Activated B cell treated with CpG ODN at 0.5 μM for 24 hours (primary cell): Measurements from ENCODE around the gene ADAMTS13. TPM values are rescaled to one million over a fixed set of nuclear protein-coding genes. Genes with fewer than 3 reads are reported as not detected.
A peak's percentile ranks its signal among the peaks of the same experiment; 100 is the strongest.

Experiments
- ATAC-seq: fragments of 200-7000 bp; cut with Tn5 transposase; one replicate; pipeline ENCODE4 v1.10.0; 2021; ENCODE audit warnings: low read depth, mild to moderate bottlenecking, moderate library complexity
- CTCF ChIA-PET: fragments of 350-600 bp; sonication (Branson Sonifier 250); formaldehyde crosslinking; loops from one replicate; lab custom pipeline; 2021; ENCODE audit warnings: antibody characterized with exemption; lab: Charles Lee
- POLR2A ChIA-PET: fragments of 350-600 bp; sonication (Branson Sonifier 250); formaldehyde crosslinking; loops from one replicate; lab custom pipeline; 2021; ENCODE audit warnings: antibody characterized with exemption; lab: Charles Lee
- DNase-seq: peaks from one replicate; pipeline ENCODE4 v3.0.0; 2022
- H3K27ac Mint-ChIP-seq: one replicate; pipeline ENCODE4 v1.8.0; 2020; ENCODE audit warnings: mixed read lengths
- H3K27me3 Mint-ChIP-seq: one replicate; pipeline ENCODE4 v1.8.0; 2021; ENCODE audit warnings: mixed read lengths
- H3K36me3 Mint-ChIP-seq: one replicate; pipeline ENCODE4 v1.8.0; 2021; ENCODE audit warnings: low read depth, mixed read lengths
- H3K4me1 Mint-ChIP-seq: one replicate; pipeline ENCODE4 v1.8.0; 2021; ENCODE audit warnings: mixed read lengths
- H3K4me3 Mint-ChIP-seq: one replicate; pipeline ENCODE4 v1.8.0; 2020; ENCODE audit warnings: mild to moderate bottlenecking, mixed read lengths
- H3K9me3 Mint-ChIP-seq: one replicate; pipeline ENCODE4 v1.8.0; 2020; ENCODE audit warnings: mixed read lengths
- intact Hi-C: fragments of 100-400 bp; cut with micrococcal nuclease; formaldehyde crosslinking; loops from one replicate; pipeline ENCODE4 v1.15.1; 2024
- total RNA-seq: library from RNA; stranded (reverse); gene quantifications from 2 replicates; pipeline ENCODE4 v1.2.3, GENCODE V29; 2022
- TF ChIP-seq, protein P1 (sequence below): fragments of 200-600 bp; IDR thresholded peaks from one replicate; pipeline ENCODE4 v1.8.0; 2022; ENCODE audit warnings: antibody characterized with exemption, mild to moderate bottlenecking

ADAMTS13 gene
- total RNA-seq, 1 donor from 2014 or later = 1.9 TPM

DNA sequence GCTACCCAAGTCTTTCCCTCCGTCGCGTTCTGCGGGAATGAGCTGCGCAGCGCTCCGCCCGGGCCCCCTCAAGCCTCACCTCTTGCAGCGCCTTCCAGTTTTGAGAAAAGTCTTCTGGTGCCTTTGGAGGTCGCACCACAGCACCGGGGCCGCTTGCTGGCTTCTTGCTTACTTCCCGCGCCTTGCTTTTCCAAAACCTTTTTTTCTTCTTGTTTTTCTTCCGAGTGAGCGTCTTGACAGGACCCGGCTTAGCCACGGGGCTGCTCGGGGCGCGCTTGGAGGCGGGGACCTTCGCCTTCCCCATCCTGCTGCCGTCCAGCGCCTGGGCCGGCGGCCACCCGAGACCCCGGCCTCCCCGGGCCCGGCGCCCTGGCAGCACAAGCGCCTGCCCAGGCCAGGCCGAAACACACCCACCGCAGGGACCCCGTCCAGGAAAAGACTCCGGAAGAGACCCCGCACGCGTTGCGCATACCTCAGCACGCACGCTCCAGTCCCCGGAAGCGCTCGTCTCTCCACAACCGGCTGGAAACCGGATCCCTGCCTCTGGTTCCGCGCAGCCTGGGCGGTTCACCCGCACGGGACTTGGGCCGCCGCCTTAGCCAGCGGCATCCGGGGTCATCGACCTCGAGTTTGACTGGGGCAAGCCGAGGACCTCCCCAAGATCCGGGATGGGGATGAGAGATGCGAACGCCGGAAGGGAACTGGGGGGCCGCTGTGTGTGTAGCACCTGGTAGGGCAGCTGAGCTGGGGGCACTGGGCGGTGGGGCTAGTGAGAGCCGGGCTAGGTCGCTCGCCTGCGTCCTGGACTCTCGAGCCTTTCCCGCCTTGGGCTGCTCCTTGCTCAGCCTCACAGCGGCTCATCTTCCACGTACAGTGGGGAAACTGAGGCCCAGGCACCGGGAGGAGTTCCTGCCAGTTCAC is 4.4 kb upstream of the ADAMTS13 start, which contains the start of gene REXO4:
Gene REXO4 (minus strand): TSS at position 470 of the 921 bp plus-strand sequence. CDS start 166 bp downstream, at position 304.
- ChIA-PET POLR2A (interaction anchor here (0.6 to 2.1 kb wide), 8 partner anchors 15 to 70 kb away, joined by 3 to 12 read pairs (median 4); partner anchors contain the start of genes CACFD1, MED22, RPL7A and STKLD1), CTCF (interaction anchor here (1.2 to 2.0 kb wide), 2 partner anchors 13 to 325 kb away, joined by 3 to 4 read pairs; no protein-coding TSS in a partner anchor)
- H3K36me3 Mint-ChIP-seq = peaks cover 31% of the 10 kb centered on the region
- H3K27me3 Mint-ChIP-seq = no peaks in the 10 kb centered on the region
- TF ChIP-seq, protein P1, sequence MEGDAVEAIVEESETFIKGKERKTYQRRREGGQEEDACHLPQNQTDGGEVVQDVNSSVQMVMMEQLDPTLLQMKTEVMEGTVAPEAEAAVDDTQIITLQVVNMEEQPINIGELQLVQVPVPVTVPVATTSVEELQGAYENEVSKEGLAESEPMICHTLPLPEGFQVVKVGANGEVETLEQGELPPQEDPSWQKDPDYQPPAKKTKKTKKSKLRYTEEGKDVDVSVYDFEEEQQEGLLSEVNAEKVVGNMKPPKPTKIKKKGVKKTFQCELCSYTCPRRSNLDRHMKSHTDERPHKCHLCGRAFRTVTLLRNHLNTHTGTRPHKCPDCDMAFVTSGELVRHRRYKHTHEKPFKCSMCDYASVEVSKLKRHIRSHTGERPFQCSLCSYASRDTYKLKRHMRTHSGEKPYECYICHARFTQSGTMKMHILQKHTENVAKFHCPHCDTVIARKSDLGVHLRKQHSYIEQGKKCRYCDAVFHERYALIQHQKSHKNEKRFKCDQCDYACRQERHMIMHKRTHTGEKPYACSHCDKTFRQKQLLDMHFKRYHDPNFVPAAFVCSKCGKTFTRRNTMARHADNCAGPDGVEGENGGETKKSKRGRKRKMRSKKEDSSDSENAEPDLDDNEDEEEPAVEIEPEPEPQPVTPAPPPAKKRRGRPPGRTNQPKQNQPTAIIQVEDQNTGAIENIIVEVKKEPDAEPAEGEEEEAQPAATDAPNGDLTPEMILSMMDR = no peak
- H3K9me3 Mint-ChIP-seq = peaks cover 3% of the 10 kb centered on the region
- H3K4me3 Mint-ChIP-seq = peak within 1 kb of the TSS; percentile 90
- DNase-seq (peak; percentile 86), ATAC-seq (peak; percentile 84)
- peaks cover 71% of the 10 kb centered on the region for H3K4me1 Mint-ChIP-seq
- intact Hi-C loops = loop anchor here (1.0 kb wide), 5 partner anchors 42 to 388 kb away; partner anchors contain the start of genes GTF3C5, SLC2A6, STKLD1 and SURF4
- H3K27ac Mint-ChIP-seq = peak within 1 kb of the TSS; percentile 91

DNA sequence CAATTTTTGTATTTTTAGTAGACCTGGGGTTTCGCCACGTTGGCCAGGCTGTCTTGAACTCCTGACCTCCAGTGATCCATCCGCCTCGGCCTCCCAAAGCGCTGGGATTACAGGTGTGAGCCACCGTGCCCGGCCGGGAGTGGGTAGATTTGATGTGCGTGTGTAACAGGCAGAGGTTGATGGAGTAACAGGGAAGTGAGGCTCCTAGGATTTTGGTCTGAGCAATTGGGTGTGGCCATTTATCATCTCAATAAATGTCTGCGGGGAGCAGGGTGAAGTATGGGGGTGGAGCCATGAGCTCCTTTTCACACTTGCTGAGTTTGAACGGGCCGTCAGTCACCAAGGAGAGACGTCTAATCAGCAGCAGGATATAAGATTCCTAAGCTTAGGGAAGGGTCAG is 3.2 kb upstream of the ADAMTS13 start:
- DNase-seq (no peak), ATAC-seq (no peak)
- peaks cover 3% of the 10 kb centered on the region for H3K9me3 Mint-ChIP-seq
- TF ChIP-seq, protein P1 = no peak
- ChIA-PET CTCF (no interaction called here), POLR2A (interaction anchor here (0.6 to 2.1 kb wide), 7 partner anchors 22 to 71 kb away, joined by 3 to 12 read pairs (median 4); partner anchors contain the start of genes CACFD1, MED22, RPL7A and SLC2A6)
- H3K4me3 Mint-ChIP-seq = peak overlapping the region; percentile 90
- H3K36me3 Mint-ChIP-seq = peaks cover 19% of the 10 kb centered on the region
- intact Hi-C loops = no loop called here
- H3K4me1 Mint-ChIP-seq = peaks cover 70% of the 10 kb centered on the region
- peak overlapping the region; percentile 91 for H3K27ac Mint-ChIP-seq
- H3K27me3 Mint-ChIP-seq = no peaks in the 10 kb centered on the region

DNA sequence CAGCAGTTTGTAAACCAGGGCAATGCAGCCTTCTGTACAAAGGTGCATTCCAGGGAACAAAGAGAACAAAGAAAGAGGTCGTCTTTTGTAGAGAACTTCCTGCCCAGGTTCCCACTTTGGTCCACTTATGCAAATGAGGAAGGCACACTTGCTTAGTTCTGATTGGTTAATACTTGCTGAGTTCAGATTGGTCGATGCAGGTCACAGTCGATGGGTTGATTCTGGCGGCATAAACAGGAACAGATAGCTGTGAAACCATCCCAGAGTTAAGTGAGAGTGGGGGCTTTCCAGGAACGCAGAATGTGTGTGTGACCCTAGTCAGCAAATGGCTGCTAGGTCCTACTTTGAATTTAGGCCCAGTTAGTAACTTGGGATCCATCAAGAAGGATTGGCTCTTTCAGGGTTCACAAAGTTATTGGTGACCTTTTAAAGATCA is 1.8 kb upstream of the ADAMTS13 start:
- H3K36me3 Mint-ChIP-seq = peaks cover 7% of the 10 kb centered on the region
- TF ChIP-seq, protein P1 = no peak
- H3K4me3 Mint-ChIP-seq = peak overlapping the region; percentile 45
- peaks cover 2% of the 10 kb centered on the region for H3K27me3 Mint-ChIP-seq
- DNase-seq (no peak), ATAC-seq (peak; percentile 56)
- peak overlapping the region; percentile 84 for H3K27ac Mint-ChIP-seq
- CTCF ChIA-PET = interaction anchor here (0.9 kb wide), 1 partner anchor 8 kb away, joined by 3 read pairs; no protein-coding TSS in a partner anchor
- peaks cover 3% of the 10 kb centered on the region for H3K9me3 Mint-ChIP-seq
- peaks cover 58% of the 10 kb centered on the region for H3K4me1 Mint-ChIP-seq
- intact Hi-C loops = loop anchor here (2.0 kb wide), 1 partner anchor 20 kb away; no protein-coding TSS in a partner anchor
- POLR2A ChIA-PET = interaction anchor here (0.7 to 1.3 kb wide), 4 partner anchors 40 to 349 kb away, joined by 3 to 10 read pairs (median 4); partner anchors contain the start of genes CACFD1, MED22 and RPL7A

- Mint-ChIP-seq H3K4me3 (no peak overlapping the region), H3K27ac (no peak overlapping the region)
- intact Hi-C loops = no loop called here
These were observed 1.0 kb downstream of the ADAMTS13 start for GRCh38 chr9:133423216-133423615.

More at GRCh38 chr9:133423216-133423615, 1.0 kb downstream of the ADAMTS13 start:
- H3K27me3 Mint-ChIP-seq = peaks cover 14% of the 10 kb centered on the region
- ChIA-PET CTCF (no interaction called here), POLR2A (interaction anchor here (0.6 kb wide), 1 partner anchor 115 kb away, joined by 8 read pairs; no protein-coding TSS in a partner anchor)
- H3K9me3 Mint-ChIP-seq = peaks cover 3% of the 10 kb centered on the region
- TF ChIP-seq, protein P1 = no peak
- H3K36me3 Mint-ChIP-seq = no peaks in the 10 kb centered on the region
- H3K4me1 Mint-ChIP-seq = peaks cover 41% of the 10 kb centered on the region
- ATAC-seq (no peak), DNase-seq (no peak)
